Liver (tissue), 9 donors: ENCODE measurements around the gene HEPHL1. TPM values are rescaled to one million over a fixed set of nuclear protein-coding genes. Genes with fewer than 3 reads are reported as not detected.

Experiments used
- DNase-seq: peaks from one replicate; pipeline ENCODE4 v3.0.0-alpha.2; 2017; ENCODE audit warnings: low spot score
- H3K27ac ChIP-seq, 2 donors: one replicate each; pipeline ENCODE4 v1.7.0; 2013; ENCODE audit warnings: inconsistent platforms in 2 of 2, low read length in 2 of 2, control low read depth in 1 of 2, low read depth in 1 of 2, mild to moderate bottlenecking in 1 of 2
- H3K27me3 ChIP-seq, 4 donors: one replicate each; pipeline versions ENCODE4 v1.6.1 to v1.7.0; 2013; ENCODE audit warnings: low read length in 3 of 4, inconsistent platforms in 1 of 4, mild to moderate bottlenecking in 1 of 4, moderate library complexity in 1 of 4; ENCODE audit not compliant: control insufficient read depth in 4 of 4, insufficient read depth in 4 of 4
- H3K36me3 ChIP-seq, 4 donors: one replicate each; pipeline versions ENCODE4 v1.6.1 to v1.7.0; 2013; ENCODE audit warnings: low read length in 3 of 4, mild to moderate bottlenecking in 3 of 4, low read depth in 1 of 4, moderate library complexity in 1 of 4; ENCODE audit not compliant: control insufficient read depth in 4 of 4, insufficient read depth in 3 of 4
- H3K4me1 ChIP-seq, 4 donors: one replicate each; pipeline versions ENCODE4 v1.6.1 to v1.7.0; 2013; ENCODE audit warnings: low read length in 3 of 4, mild to moderate bottlenecking in 3 of 4, moderate library complexity in 1 of 4; ENCODE audit not compliant: control insufficient read depth in 4 of 4, insufficient read depth in 4 of 4
- H3K4me3 ChIP-seq, 3 donors: one replicate each; pipeline versions ENCODE4 v1.6.1 to v1.7.0; 2013; ENCODE audit warnings: low read length in 3 of 3, control low read depth in 1 of 3, low read depth in 1 of 3, mild to moderate bottlenecking in 1 of 3
- H3K9ac ChIP-seq, 2 donors: one replicate each; pipeline ENCODE4 v1.7.0; 2013; ENCODE audit warnings: low read length in 2 of 2, mild to moderate bottlenecking in 2 of 2, moderate library complexity in 2 of 2, control low read depth in 1 of 2, low read depth in 1 of 2
- H3K9me3 ChIP-seq, 4 donors: one replicate each; pipeline versions ENCODE4 v1.6.1 to v1.7.0; 2013; ENCODE audit warnings: low read length in 3 of 4; ENCODE audit not compliant: control insufficient read depth in 4 of 4
- ATF3 ChIP-seq: IDR thresholded peaks from 2 replicates; pipeline ENCODE4 v1.6.1; 2016; ENCODE audit warnings: antibody characterized with exemption
- CTCF ChIP-seq: fragments of 150-350 bp; IDR thresholded peaks from 2 replicates; pipeline ENCODE4 v1.5.1; 2017; ENCODE audit warnings: improper control_type of control experiment, low read depth, low read length; ENCODE audit not compliant: missing input control
- EGR1 ChIP-seq, 2 donors: IDR thresholded peaks; 2 replicates each; pipeline ENCODE4 v1.6.1; 2016 to 2018; ENCODE audit warnings: antibody characterized with exemption in 2 of 2, low read depth in 2 of 2
- FOXA1 ChIP-seq: IDR thresholded peaks from 2 replicates; pipeline ENCODE4 v1.6.1; 2016; ENCODE audit warnings: antibody characterized with exemption
- FOXA2 ChIP-seq: IDR thresholded peaks from 2 replicates; pipeline ENCODE4 v1.6.1; 2016; ENCODE audit warnings: antibody characterized with exemption
- GABPA ChIP-seq, 2 donors: IDR thresholded peaks in 1 of 2; conservative IDR thresholded peaks in 1 of 2; 2 replicates each; pipeline ENCODE4 v1.6.1; 2016; ENCODE audit warnings: antibody characterized with exemption in 2 of 2, mild to moderate bottlenecking in 1 of 2, moderate library complexity in 1 of 2
- HNF4A ChIP-seq, 2 donors: conservative IDR thresholded peaks; 2 replicates each; pipeline ENCODE4 v1.6.1; 2016; ENCODE audit warnings: antibody characterized with exemption in 2 of 2, mild to moderate bottlenecking in 2 of 2
- HNF4G ChIP-seq: IDR thresholded peaks from 2 replicates; pipeline ENCODE4 v1.6.1; 2016; ENCODE audit warnings: antibody characterized with exemption
- JUND ChIP-seq, 2 donors: IDR thresholded peaks; 2 replicates each; pipeline ENCODE4 v1.6.1; 2016; ENCODE audit warnings: antibody characterized with exemption in 2 of 2
- MAX ChIP-seq: IDR thresholded peaks from 2 replicates; pipeline ENCODE4 v1.6.1; 2016; ENCODE audit warnings: antibody characterized with exemption
- NR2F2 ChIP-seq: IDR thresholded peaks from 2 replicates; pipeline ENCODE4 v1.6.1; 2016; ENCODE audit warnings: antibody characterized with exemption
- RAD21 ChIP-seq, 2 donors: IDR thresholded peaks; 2 replicates each; pipeline ENCODE4 v1.6.1; 2016; ENCODE audit warnings: antibody characterized with exemption in 2 of 2, mild to moderate bottlenecking in 2 of 2
- RXRA ChIP-seq, 2 donors: IDR thresholded peaks; 2 replicates each; pipeline ENCODE4 v1.6.1; 2017 to 2018; ENCODE audit warnings: antibody characterized with exemption in 2 of 2, mild to moderate bottlenecking in 1 of 2
- SP1 ChIP-seq: IDR thresholded peaks from 2 replicates; pipeline ENCODE4 v1.6.1; 2018; ENCODE audit warnings: antibody characterized with exemption, mild to moderate bottlenecking
- TAF1 ChIP-seq: conservative IDR thresholded peaks from 2 replicates; pipeline ENCODE4 v1.6.1; 2016; ENCODE audit warnings: antibody characterized with exemption, mild to moderate bottlenecking
- YY1 ChIP-seq: IDR thresholded peaks from 2 replicates; pipeline ENCODE4 v1.6.1; 2016; ENCODE audit warnings: antibody characterized with exemption, mild to moderate bottlenecking
- WGBS: extraction: QIAGEN DNeasy Blood & Tissue Kit; methylation state at CpG from one replicate; pipeline ENCODE4 v1.1.7; 2013; 5-methylcytosine and 5-hydroxymethylcytosine counted together
- polyA plus RNA-seq, 2 donors: library from polyadenylated mRNA; stranded (reverse) in 1 of 2; unstranded in 1 of 2; fragments of 200-250 nt in 1 of 2; fragments of >200 nt in 1 of 2; fragmentation: Nextera tagmentation in 1 of 2; extraction: Ambion mirVana in 1 of 2; gene quantifications; one replicate each; pipeline versions ENCODE4 v1.2.1 to v1.2.3, GENCODE V29; 2013 to 2015
- total RNA-seq, 2 donors: library from RNA; depleted of rRNA; stranded (reverse); fragments of >200 nt; gene quantifications; one replicate each; pipeline ENCODE4 v1.2.3, GENCODE V29; 2014
- TF ChIP-seq, protein P1 (sequence below): IDR thresholded peaks from 2 replicates; pipeline ENCODE4 v1.6.1; 2016; ENCODE audit warnings: antibody characterized with exemption
- TF ChIP-seq, protein P2 (sequence below): IDR thresholded peaks from 2 replicates; pipeline ENCODE4 v1.6.1; 2016; ENCODE audit warnings: antibody characterized with exemption, mild to moderate bottlenecking
- donor health status: healthy.
- donor health status: healthy.
- donor health status: healthy.
- donor health status: healthy.
- donor health status: healthy.

HEPHL1 gene
- total and polyA plus RNA-seq, 4 donors, result 0.19 TPM; not detected in 3

DNA sequence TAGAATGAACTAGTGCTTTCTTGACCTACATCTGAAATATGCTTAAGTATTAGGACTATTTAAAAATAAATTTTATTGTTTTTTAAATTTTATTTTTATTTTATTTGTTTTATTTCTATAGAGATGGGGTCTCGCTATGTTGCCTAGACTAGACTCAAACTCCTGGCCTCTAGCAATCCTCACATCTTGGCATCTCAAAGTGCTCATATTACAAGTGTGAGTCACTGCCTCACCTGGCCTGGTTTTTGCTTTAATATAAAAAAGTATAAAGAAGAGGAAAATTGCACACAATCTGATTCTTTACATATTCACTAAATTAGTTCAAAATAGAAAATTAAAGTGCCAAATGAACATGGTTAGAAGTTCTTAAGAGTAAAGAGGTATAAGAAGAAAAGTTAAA is 37.5 kb downstream of the HEPHL1 start:
- Histone ChIP-seq H3K9me3 (peaks cover 0 to 1% (median 0%) of the 10 kb centered on the region in 4 donors), H3K36me3 (no peaks in the 10 kb centered on the region), H3K9ac (no peak overlapping the region), H3K4me3 (no peak overlapping the region), H3K4me1 (no peaks in the 10 kb centered on the region), H3K27me3 (no peaks in the 10 kb centered on the region), H3K27ac (no peak overlapping the region)
- no peak for DNase-seq
- TF ChIP-seq YY1 (no peak), RAD21 (IDR thresholded peaks at IDR 0.05) (no peak), TAF1 (no peak), GABPA (IDR thresholded peaks at IDR 0.05 in 1 of 2, conservative IDR thresholded peaks at IDR 0.05 in 1 of 2) (no peak), RXRA (IDR thresholded peaks at IDR 0.05) (no peak), EGR1 (IDR thresholded peaks at IDR 0.05; ENCODE audit: low read depth in 2 of 2) (no peak), NR2F2 (no peak), CTCF (no peak), SP1 (no peak), ATF3 (no peak), MAX (no peak), FOXA2 (no peak), HNF4G (no peak), HNF4A (conservative IDR thresholded peaks at IDR 0.05) (no peak), FOXA1 (no peak), JUND (IDR thresholded peaks at IDR 0.05) (no peak)
- TF ChIP-seq, protein P1, sequence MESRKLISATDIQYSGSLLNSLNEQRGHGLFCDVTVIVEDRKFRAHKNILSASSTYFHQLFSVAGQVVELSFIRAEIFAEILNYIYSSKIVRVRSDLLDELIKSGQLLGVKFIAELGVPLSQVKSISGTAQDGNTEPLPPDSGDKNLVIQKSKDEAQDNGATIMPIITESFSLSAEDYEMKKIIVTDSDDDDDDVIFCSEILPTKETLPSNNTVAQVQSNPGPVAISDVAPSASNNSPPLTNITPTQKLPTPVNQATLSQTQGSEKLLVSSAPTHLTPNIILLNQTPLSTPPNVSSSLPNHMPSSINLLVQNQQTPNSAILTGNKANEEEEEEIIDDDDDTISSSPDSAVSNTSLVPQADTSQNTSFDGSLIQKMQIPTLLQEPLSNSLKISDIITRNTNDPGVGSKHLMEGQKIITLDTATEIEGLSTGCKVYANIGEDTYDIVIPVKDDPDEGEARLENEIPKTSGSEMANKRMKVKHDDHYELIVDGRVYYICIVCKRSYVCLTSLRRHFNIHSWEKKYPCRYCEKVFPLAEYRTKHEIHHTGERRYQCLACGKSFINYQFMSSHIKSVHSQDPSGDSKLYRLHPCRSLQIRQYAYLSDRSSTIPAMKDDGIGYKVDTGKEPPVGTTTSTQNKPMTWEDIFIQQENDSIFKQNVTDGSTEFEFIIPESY, result no peak
- TF ChIP-seq, protein P2, sequence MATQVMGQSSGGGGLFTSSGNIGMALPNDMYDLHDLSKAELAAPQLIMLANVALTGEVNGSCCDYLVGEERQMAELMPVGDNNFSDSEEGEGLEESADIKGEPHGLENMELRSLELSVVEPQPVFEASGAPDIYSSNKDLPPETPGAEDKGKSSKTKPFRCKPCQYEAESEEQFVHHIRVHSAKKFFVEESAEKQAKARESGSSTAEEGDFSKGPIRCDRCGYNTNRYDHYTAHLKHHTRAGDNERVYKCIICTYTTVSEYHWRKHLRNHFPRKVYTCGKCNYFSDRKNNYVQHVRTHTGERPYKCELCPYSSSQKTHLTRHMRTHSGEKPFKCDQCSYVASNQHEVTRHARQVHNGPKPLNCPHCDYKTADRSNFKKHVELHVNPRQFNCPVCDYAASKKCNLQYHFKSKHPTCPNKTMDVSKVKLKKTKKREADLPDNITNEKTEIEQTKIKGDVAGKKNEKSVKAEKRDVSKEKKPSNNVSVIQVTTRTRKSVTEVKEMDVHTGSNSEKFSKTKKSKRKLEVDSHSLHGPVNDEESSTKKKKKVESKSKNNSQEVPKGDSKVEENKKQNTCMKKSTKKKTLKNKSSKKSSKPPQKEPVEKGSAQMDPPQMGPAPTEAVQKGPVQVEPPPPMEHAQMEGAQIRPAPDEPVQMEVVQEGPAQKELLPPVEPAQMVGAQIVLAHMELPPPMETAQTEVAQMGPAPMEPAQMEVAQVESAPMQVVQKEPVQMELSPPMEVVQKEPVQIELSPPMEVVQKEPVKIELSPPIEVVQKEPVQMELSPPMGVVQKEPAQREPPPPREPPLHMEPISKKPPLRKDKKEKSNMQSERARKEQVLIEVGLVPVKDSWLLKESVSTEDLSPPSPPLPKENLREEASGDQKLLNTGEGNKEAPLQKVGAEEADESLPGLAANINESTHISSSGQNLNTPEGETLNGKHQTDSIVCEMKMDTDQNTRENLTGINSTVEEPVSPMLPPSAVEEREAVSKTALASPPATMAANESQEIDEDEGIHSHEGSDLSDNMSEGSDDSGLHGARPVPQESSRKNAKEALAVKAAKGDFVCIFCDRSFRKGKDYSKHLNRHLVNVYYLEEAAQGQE, result no peak
- WGBS, result 94% methylated on average over 1 of the region's 1 CpG
